Measurements from ENCODE around the gene THSD1.

THSD1 gene

GRCh38 chr13:52405767-52406494 is at the start of gene THSD1:
THSD1 (minus strand) TSS chr13:52406172; CDS start chr13:52402600, 3,572 bp downstream.
- intact Hi-C loops (cut with micrococcal nuclease) = no loop called here

GRCh38 chr13:52455677-52456041 is 49.7 kb upstream of the THSD1 start:
- intact Hi-C loops (cut with micrococcal nuclease) = loop anchor here (1.0 kb wide), 1 partner anchor 197 kb away; the partner anchor contains the start of gene SUGT1
- peaks cover 17% of the 10 kb centered on the region for H3K4me1 Mint-ChIP-seq (ENCODE audit: low read depth)

More at GRCh38 chr13:52405767-52406494, at the start of gene THSD1:
- peaks cover 20% of the 10 kb centered on the region for H3K4me1 Mint-ChIP-seq (ENCODE audit: low read depth)
- peaks cover 33% of the 10 kb centered on the region for H3K27me3 Mint-ChIP-seq
- H3K36me3 Mint-ChIP-seq (ENCODE audit: low read depth) = peaks cover 22% of the 10 kb centered on the region
- peak within 1 kb of the TSS; percentile 57 for H3K4me3 Mint-ChIP-seq
- no peaks in the 10 kb centered on the region for H3K9me3 Mint-ChIP-seq
- no peak within 1 kb of the TSS for H3K27ac Mint-ChIP-seq

GRCh38 chr13:52454820-52455676 is 49.1 kb upstream of the THSD1 start, which contains the start of gene CKAP2:
CKAP2 (plus strand) TSS chr13:52455478; CDS start chr13:52455557, 79 bp downstream.
- H3K4me1 Mint-ChIP-seq (ENCODE audit: low read depth) = peaks cover 17% of the 10 kb centered on the region
- peak within 1 kb of the TSS; percentile 95 for H3K4me3 Mint-ChIP-seq
- no peaks in the 10 kb centered on the region for H3K27me3 Mint-ChIP-seq
- H3K36me3 Mint-ChIP-seq (ENCODE audit: low read depth) = peaks cover 28% of the 10 kb centered on the region
- H3K27ac Mint-ChIP-seq = peak within 1 kb of the TSS; percentile 99
- H3K9me3 Mint-ChIP-seq = no peaks in the 10 kb centered on the region
- intact Hi-C loops (cut with micrococcal nuclease) = loop anchor here (1.0 to 5.0 kb wide), 3 partner anchors 108 to 443 kb away; partner anchors contain the start of genes ALG11, ATP7B and SUGT1

More at GRCh38 chr13:52455677-52456041, 49.7 kb upstream of the THSD1 start:
- Mint-ChIP-seq H3K36me3 (ENCODE audit: low read depth) (peaks cover 29% of the 10 kb centered on the region), H3K27me3 (no peaks in the 10 kb centered on the region), H3K4me3 (peak overlapping the region; percentile 95), H3K27ac (peak overlapping the region; percentile 99), H3K9me3 (no peaks in the 10 kb centered on the region)

GRCh38 chr13:52454459-52454819 is 48.5 kb upstream of the THSD1 start:
- H3K27ac Mint-ChIP-seq = peak overlapping the region; percentile 99
- intact Hi-C loops (cut with micrococcal nuclease) = loop anchor here (5.0 kb wide), 2 partner anchors 107 to 442 kb away; partner anchors contain the start of genes ALG11 and ATP7B
- peak overlapping the region; percentile 95 for H3K4me3 Mint-ChIP-seq
- no peaks in the 10 kb centered on the region for H3K9me3 Mint-ChIP-seq
- no peaks in the 10 kb centered on the region for H3K27me3 Mint-ChIP-seq
- H3K4me1 Mint-ChIP-seq (ENCODE audit: low read depth) = peaks cover 17% of the 10 kb centered on the region
- H3K36me3 Mint-ChIP-seq (ENCODE audit: low read depth) = peaks cover 33% of the 10 kb centered on the region

- H3K27ac Mint-ChIP-seq = no peak overlapping the region
- no peaks in the 10 kb centered on the region for H3K27me3 Mint-ChIP-seq
- no peak overlapping the region for H3K4me3 Mint-ChIP-seq
- intact Hi-C loops (cut with micrococcal nuclease) = loop anchor here (5.0 kb wide), 2 partner anchors 105 to 440 kb away; partner anchors contain the start of genes ALG11 and ATP7B
- H3K4me1 Mint-ChIP-seq (ENCODE audit: low read depth) = peaks cover 29% of the 10 kb centered on the region
- peaks cover 28% of the 10 kb centered on the region for H3K36me3 Mint-ChIP-seq (ENCODE audit: low read depth)
- no peaks in the 10 kb centered on the region for H3K9me3 Mint-ChIP-seq
These were observed 46.5 kb upstream of the THSD1 start for GRCh38 chr13:52452470-52452869.

GRCh38 chr13:52451135-52451804 is 45.3 kb upstream of the THSD1 start:
- Mint-ChIP-seq H3K4me3 (no peak overlapping the region), H3K27me3 (no peaks in the 10 kb centered on the region), H3K36me3 (ENCODE audit: low read depth) (peaks cover 19% of the 10 kb centered on the region), H3K4me1 (ENCODE audit: low read depth) (peaks cover 26% of the 10 kb centered on the region), H3K9me3 (no peaks in the 10 kb centered on the region), H3K27ac (no peak overlapping the region)
- intact Hi-C loops (cut with micrococcal nuclease) = loop anchor here (2.0 to 5.0 kb wide), 3 partner anchors 104 to 439 kb away; partner anchors contain the start of genes ALG11 and ATP7B

GRCh38 chr13:52450793-52451116 is 44.8 kb upstream of the THSD1 start:
- Mint-ChIP-seq H3K9me3 (no peaks in the 10 kb centered on the region), H3K4me3 (peak overlapping the region; percentile 96), H3K4me1 (ENCODE audit: low read depth) (peaks cover 26% of the 10 kb centered on the region), H3K36me3 (ENCODE audit: low read depth) (peaks cover 19% of the 10 kb centered on the region), H3K27me3 (no peaks in the 10 kb centered on the region), H3K27ac (peak overlapping the region; percentile 90)
- intact Hi-C loops (cut with micrococcal nuclease) = loop anchor here (2.0 to 5.0 kb wide), 3 partner anchors 103 to 438 kb away; partner anchors contain the start of genes ALG11 and ATP7B

GRCh38 chr13:52450012-52450792 is 44.2 kb upstream of the THSD1 start, which contains the start of gene VPS36:
VPS36 (minus strand) TSS chr13:52450634; CDS start chr13:52450594, 40 bp downstream.
- Mint-ChIP-seq H3K27ac (peak within 1 kb of the TSS; percentile 90), H3K4me3 (peak within 1 kb of the TSS; percentile 96), H3K9me3 (no peaks in the 10 kb centered on the region), H3K4me1 (ENCODE audit: low read depth) (peaks cover 26% of the 10 kb centered on the region), H3K27me3 (no peaks in the 10 kb centered on the region), H3K36me3 (ENCODE audit: low read depth) (peaks cover 23% of the 10 kb centered on the region)
- intact Hi-C loops (cut with micrococcal nuclease) = loop anchor here (2.0 to 5.0 kb wide), 3 partner anchors 103 to 438 kb away; partner anchors contain the start of genes ALG11 and ATP7B

- intact Hi-C loops (cut with micrococcal nuclease) = loop anchor here (2.0 to 5.0 kb wide), 3 partner anchors 102 to 437 kb away; partner anchors contain the start of genes ALG11 and ATP7B
- H3K4me1 Mint-ChIP-seq (ENCODE audit: low read depth) = peaks cover 22% of the 10 kb centered on the region
- H3K27me3 Mint-ChIP-seq = no peaks in the 10 kb centered on the region
- H3K36me3 Mint-ChIP-seq (ENCODE audit: low read depth) = peaks cover 21% of the 10 kb centered on the region
- no peaks in the 10 kb centered on the region for H3K9me3 Mint-ChIP-seq
- peak overlapping the region; percentile 96 for H3K4me3 Mint-ChIP-seq
- H3K27ac Mint-ChIP-seq = peak overlapping the region; percentile 90
These were observed 43.5 kb upstream of the THSD1 start for GRCh38 chr13:52449331-52450011.

GRCh38 chr13:52447815-52448552 is 42.0 kb upstream of the THSD1 start:
- intact Hi-C loops (cut with micrococcal nuclease) = no loop called here
- no peak overlapping the region for H3K27ac Mint-ChIP-seq

GRCh38 chr13:52447354-52447753 is 41.4 kb upstream of the THSD1 start:
- Mint-ChIP-seq H3K36me3 (ENCODE audit: low read depth) (peaks cover 31% of the 10 kb centered on the region), H3K27me3 (no peaks in the 10 kb centered on the region), H3K4me3 (no peak overlapping the region), H3K9me3 (no peaks in the 10 kb centered on the region), H3K4me1 (ENCODE audit: low read depth) (peaks cover 20% of the 10 kb centered on the region), H3K27ac (no peak overlapping the region)
- intact Hi-C loops (cut with micrococcal nuclease) = no loop called here

More at GRCh38 chr13:52447815-52448552, 42.0 kb upstream of the THSD1 start:
- H3K36me3 Mint-ChIP-seq (ENCODE audit: low read depth) = peaks cover 25% of the 10 kb centered on the region
- no peaks in the 10 kb centered on the region for H3K27me3 Mint-ChIP-seq
- no peaks in the 10 kb centered on the region for H3K9me3 Mint-ChIP-seq
- peaks cover 20% of the 10 kb centered on the region for H3K4me1 Mint-ChIP-seq (ENCODE audit: low read depth)
- H3K4me3 Mint-ChIP-seq = no peak overlapping the region

- no peaks in the 10 kb centered on the region for H3K9me3 Mint-ChIP-seq
- H3K4me1 Mint-ChIP-seq (ENCODE audit: low read depth) = peaks cover 20% of the 10 kb centered on the region
- H3K4me3 Mint-ChIP-seq = no peak overlapping the region
- no peaks in the 10 kb centered on the region for H3K27me3 Mint-ChIP-seq
- intact Hi-C loops (cut with micrococcal nuclease) = no loop called here
- H3K36me3 Mint-ChIP-seq (ENCODE audit: low read depth) = peaks cover 39% of the 10 kb centered on the region
- no peak overlapping the region for H3K27ac Mint-ChIP-seq
These were observed 40.3 kb upstream of the THSD1 start for GRCh38 chr13:52446265-52446664.
